GM21825 (cell line): ENCODE results near the gene ZNF648.
"Not testable (repeated sequence)": the region's sequence is repeated elsewhere in the genome, so short reads cannot be mapped to it uniquely, and the experiment has no call there.

Source experiments
- ATAC-seq: cut with Tn5 transposase; IDR thresholded peaks from one replicate; pipeline ENCODE4 v1.9.1; 2021; ENCODE audit warnings: mild to moderate bottlenecking, moderate library complexity; ENCODE audit not compliant: unreplicated experiment

Gene ZNF648

DNA sequence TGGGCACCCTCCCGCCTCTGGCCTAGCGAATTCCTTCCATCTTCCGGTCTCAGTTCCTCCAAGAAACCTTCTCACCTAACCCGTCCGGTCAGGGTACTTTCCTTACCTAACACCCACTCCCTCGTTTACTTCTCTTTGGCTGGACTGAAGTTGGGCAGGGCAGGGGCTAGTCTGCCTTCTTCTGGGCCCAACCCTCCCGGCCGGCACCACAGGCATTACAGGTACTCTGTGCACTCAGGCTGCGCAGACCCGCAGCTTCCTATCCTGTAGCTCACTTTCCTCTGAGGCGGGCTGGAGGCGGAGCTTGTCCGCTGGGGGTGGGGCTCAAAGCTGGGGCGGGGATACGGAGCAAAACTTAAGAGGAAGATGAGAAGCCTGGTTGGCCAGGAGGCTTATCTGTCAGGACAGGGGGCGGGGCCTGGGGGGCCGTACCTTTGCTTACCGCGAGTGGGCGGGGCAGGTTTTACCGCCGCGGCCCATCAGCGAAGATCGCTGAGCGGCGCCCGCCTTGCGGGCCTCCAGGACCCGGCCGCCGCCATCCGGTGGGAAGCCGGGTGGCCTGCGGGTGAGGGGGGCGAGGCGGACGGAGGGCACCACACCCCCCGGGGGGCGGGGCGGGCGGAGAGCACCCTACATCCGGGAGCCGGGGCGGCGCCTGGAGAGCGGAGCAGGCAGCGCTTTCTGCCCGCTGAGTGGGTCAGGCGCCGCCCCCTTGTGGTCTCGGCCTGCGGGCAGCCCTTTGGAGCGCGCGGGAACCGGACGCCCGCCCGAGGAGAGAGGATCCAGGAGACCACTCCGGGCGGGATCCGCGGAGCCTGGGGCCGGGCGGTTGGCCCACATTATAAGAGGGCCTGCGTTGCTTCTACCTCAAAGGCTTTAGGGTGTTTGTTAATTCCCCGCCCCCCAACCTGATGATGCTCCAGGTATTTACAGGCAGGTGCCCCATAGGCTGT, 31.9 kb downstream of the ZNF648 start:
- peak; percentile 93 for ATAC-seq

DNA sequence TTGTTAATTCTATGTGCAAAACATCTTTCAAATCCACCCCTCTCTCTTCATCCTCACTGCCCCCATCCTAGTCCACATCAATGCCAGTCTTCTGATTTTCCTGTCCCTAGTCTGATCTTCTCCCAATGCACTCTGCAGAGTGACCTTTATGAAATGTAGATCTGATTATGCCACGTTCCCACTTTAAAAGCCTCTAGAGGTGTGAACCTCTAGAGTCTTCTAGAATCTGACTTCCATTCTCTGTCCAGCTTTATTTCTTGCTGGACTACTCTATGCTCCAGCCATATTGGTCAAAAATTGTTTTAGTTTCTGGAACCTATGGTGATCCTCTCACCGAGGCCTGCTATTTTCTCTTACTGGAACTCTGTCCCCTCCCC, 32.5 kb downstream of the ZNF648 start:
- no peak for ATAC-seq

- ATAC-seq, result no peak
These were observed 46.2 kb downstream of the ZNF648 start for GRCh38 chr1:182015360-182015759.

DNA sequence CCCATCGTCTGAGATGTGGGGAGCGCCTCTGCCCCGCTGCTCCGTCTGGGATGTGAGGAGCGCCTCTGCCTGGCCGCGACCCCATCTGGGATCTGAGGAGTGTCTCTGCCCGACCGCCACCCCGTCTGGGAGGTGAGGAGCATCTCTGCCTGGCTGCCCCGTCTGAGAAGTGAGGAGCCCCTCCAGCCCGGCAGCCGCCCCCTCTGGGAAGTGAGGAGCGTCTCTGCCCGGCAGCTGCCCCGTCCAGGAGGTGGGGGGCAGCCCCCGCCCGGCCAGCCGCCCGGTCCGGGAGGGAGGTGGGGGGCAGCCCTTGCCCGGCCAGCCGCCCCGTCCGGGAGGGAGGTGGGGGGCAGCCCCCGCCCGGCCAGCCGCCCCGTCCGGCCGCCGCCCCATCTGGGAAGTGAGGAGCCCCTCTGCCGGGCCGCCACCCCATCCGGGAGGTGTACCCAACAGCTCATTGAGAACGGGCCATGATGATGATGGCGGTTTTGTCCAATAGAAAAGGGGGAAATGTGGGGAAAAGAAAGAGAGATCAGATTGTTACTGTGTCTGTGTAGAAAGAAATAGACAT, 50.6 kb downstream of the ZNF648 start:
- ATAC-seq, result not testable (repeated sequence)

DNA sequence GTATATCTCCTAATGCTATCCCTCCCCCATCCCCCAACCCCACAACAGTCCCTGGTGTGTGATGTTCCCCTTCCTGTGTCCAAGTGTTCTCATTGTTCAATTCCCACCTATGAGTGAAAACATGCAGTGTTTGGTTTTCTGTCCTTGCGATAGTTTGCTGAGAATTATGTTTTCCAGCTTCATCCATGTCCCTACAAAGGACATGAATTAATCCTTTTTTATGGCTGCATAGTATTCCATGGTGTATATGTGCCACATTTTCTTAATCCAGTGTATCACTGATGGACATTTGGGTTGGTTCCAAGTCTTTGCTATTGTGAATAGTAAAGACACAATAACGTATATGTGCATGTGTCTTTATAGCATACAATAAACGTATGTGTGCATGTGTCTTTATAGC, 56.1 kb downstream of the ZNF648 start:
- ATAC-seq, result not testable (repeated sequence)

- no peak for ATAC-seq
These were observed 56.9 kb downstream of the ZNF648 start for GRCh38 chr1:182004601-182005000.
